Gastrocnemius medialis (tissue), 4 donors: ENCODE measurements around the gene CACNA2D2. TPM values are rescaled to one million over a fixed set of nuclear protein-coding genes. Genes with fewer than 3 reads are reported as not detected.

Source experiments
- ATAC-seq, 2 donors: fragments of 150-250 bp; one replicate each; pipeline ENCODE4 v1.9.1; 2016
- DNase-seq, 2 donors: peaks; one replicate each; pipeline ENCODE4 v3.0.0-alpha.2; 2019
- H3K27ac ChIP-seq, 4 donors: fragments of 200-600 bp; sonication (generic); 1 replicate in 1 of 4; 2 replicates in 3 of 4; pipeline ENCODE4 v1.5.1; 2016 to 2018; ENCODE audit warnings: mild to moderate bottlenecking in 2 of 4, moderate library complexity in 1 of 4
- H3K27me3 ChIP-seq, 3 donors: fragments of 200-600 bp; sonication (generic) in 2 of 3; 1 replicate in 1 of 3; 2 replicates in 2 of 3; pipeline versions ENCODE4 v1.5.1 to v1.6.0; 2016 to 2019; ENCODE audit warnings: mild to moderate bottlenecking in 1 of 3, moderate library complexity in 1 of 3
- H3K36me3 ChIP-seq, 2 donors: fragments of 200-600 bp; sonication (generic) in 1 of 2; one replicate each; pipeline ENCODE4 v1.5.1; 2017 to 2018
- H3K4me1 ChIP-seq, 2 donors: fragments of 200-600 bp; sonication (generic) in 1 of 2; one replicate each; pipeline ENCODE4 v1.5.1; 2016 to 2017; ENCODE audit warnings: mild to moderate bottlenecking in 2 of 2
- H3K4me3 ChIP-seq, 4 donors: fragments of 200-600 bp; sonication (generic) in 3 of 4; 1 replicate in 1 of 4; 2 replicates in 3 of 4; pipeline ENCODE4 v1.5.1; 2016 to 2019; ENCODE audit warnings: mild to moderate bottlenecking in 2 of 4
- H3K9me3 ChIP-seq, 3 donors: fragments of 200-600 bp; sonication (generic) in 2 of 3; 1 replicate in 1 of 3; 2 replicates in 2 of 3; pipeline ENCODE4 v1.5.1; 2016 to 2019
- CTCF ChIP-seq, 5 experiments: fragments of 450-650 bp in 3 of 5; fragments of 200-600 bp in 2 of 5; sonication (generic) in 2 of 5; IDR thresholded peaks in 4 of 5; conservative IDR thresholded peaks in 1 of 5; 1 replicate in 4 of 5; 2 replicates in 1 of 5; pipeline ENCODE4 v1.5.1; 2016 to 2019; ENCODE audit warnings: antibody characterized with exemption in 5 of 5, mild to moderate bottlenecking in 3 of 5, moderate library complexity in 3 of 5
- POLR2A ChIP-seq, 2 donors: fragments of 450-650 bp; IDR thresholded peaks; one replicate each; pipeline ENCODE4 v1.6.1; 2017; ENCODE audit warnings: antibody characterized with exemption in 2 of 2, mild to moderate bottlenecking in 2 of 2, moderate library complexity in 2 of 2
- in situ Hi-C, 4 donors: fragments of 200-750 bp; cut with MboI; loops; one replicate each; pipeline versions ENCODE4 v1.15.0 to v1.8.0; 2017; ENCODE audit warnings: low sequenced_read_pairs in 4 of 4
- intact Hi-C: fragments of 100-400 bp; cut with DNase I; formaldehyde crosslinking; loops from one replicate; pipeline ENCODE4 v1.15.1; 2023; ENCODE audit warnings: low total_unique reads
- total RNA-seq, 4 donors: library from RNA; depleted of rRNA; stranded (reverse); fragments of >200 nt; gene quantifications; one replicate each; pipeline versions ENCODE4 v1.1.0 to v1.2.3, GENCODE V29; 2016

CACNA2D2 gene
- total RNA-seq, 4 donors from 2014 or later: 0.27 to 0.68 (median 0.45) TPM

GRCh38 chr3:50523279-50523811 is 19.9 kb upstream of the CACNA2D2 start:
- no peaks in the 10 kb centered on the region for H3K36me3 ChIP-seq
- DNase-seq: no peak
- no peak for TF ChIP-seq POLR2A (IDR thresholded peaks at IDR 0.05)
- TF ChIP-seq CTCF (IDR thresholded peaks at IDR 0.05 in 4 of 5, conservative IDR thresholded peaks at IDR 0.05 in 1 of 5): no peak
- peaks cover 0 to 6% of the 10 kb centered on the region in 2 donors for H3K4me1 ChIP-seq
- no peaks in the 10 kb centered on the region for H3K9me3 ChIP-seq
- H3K27ac ChIP-seq: no peak overlapping the region
- intact Hi-C loops: no loop called here
- no peak for ATAC-seq
- H3K4me3 ChIP-seq: no peak overlapping the region
- no peaks in the 10 kb centered on the region for H3K27me3 ChIP-seq
- in situ Hi-C loops: no loop called here

GRCh38 chr3:50521572-50521971 is 18.1 kb upstream of the CACNA2D2 start:
- no peak overlapping the region for H3K4me3 ChIP-seq
- TF ChIP-seq POLR2A (IDR thresholded peaks at IDR 0.05) (no peak), CTCF (IDR thresholded peaks at IDR 0.05 in 4 of 5, conservative IDR thresholded peaks at IDR 0.05 in 1 of 5) (no peak)
- H3K27ac ChIP-seq: no peak overlapping the region
- DNase-seq (no peak), ATAC-seq (no peak)
- H3K9me3 ChIP-seq: no peaks in the 10 kb centered on the region
- intact Hi-C loops: no loop called here
- in situ Hi-C loops: no loop called here
- no peaks in the 10 kb centered on the region for H3K27me3 ChIP-seq
- no peaks in the 10 kb centered on the region for H3K36me3 ChIP-seq
- peaks cover 0 to 9% of the 10 kb centered on the region in 2 donors for H3K4me1 ChIP-seq

- Histone ChIP-seq H3K4me1 (peaks cover 0 to 12% of the 10 kb centered on the region in 2 donors), H3K36me3 (no peaks in the 10 kb centered on the region), H3K4me3 (no peak overlapping the region), H3K27me3 (no peaks in the 10 kb centered on the region), H3K27ac (no peak overlapping the region), H3K9me3 (no peaks in the 10 kb centered on the region)
- DNase-seq (no peak), ATAC-seq (no peak)
- in situ Hi-C loops: no loop called here
- TF ChIP-seq POLR2A (IDR thresholded peaks at IDR 0.05): no peak
- TF ChIP-seq CTCF (IDR thresholded peaks at IDR 0.05 in 4 of 5, conservative IDR thresholded peaks at IDR 0.05 in 1 of 5): no peak
- intact Hi-C loops: no loop called here
Measured at GRCh38 chr3:50520849-50521248, 17.4 kb upstream of the CACNA2D2 start.

- H3K27me3 ChIP-seq: no peaks in the 10 kb centered on the region
- ATAC-seq (peak; percentile 73 to 75), DNase-seq (peak; percentile 22 to 56)
- in situ Hi-C loops (no loop called here), intact Hi-C loops (loop anchor here (1.0 to 2.0 kb wide), 3 partner anchors 23 to 171 kb away; no protein-coding TSS in a partner anchor)
- H3K4me3 ChIP-seq: no peak overlapping the region
- no peaks in the 10 kb centered on the region for H3K36me3 ChIP-seq
- no peak overlapping the region for H3K27ac ChIP-seq
- no peaks in the 10 kb centered on the region for H3K9me3 ChIP-seq
- TF ChIP-seq CTCF (IDR thresholded peaks at IDR 0.05 in 4 of 5, conservative IDR thresholded peaks at IDR 0.05 in 1 of 5): peak; percentile 68 to 92 (median 85)
- TF ChIP-seq POLR2A (IDR thresholded peaks at IDR 0.05): no peak
- peaks cover 0 to 12% of the 10 kb centered on the region in 2 donors for H3K4me1 ChIP-seq
Measured at GRCh38 chr3:50519471-50520089, 16.1 kb upstream of the CACNA2D2 start.
